Ishikawa (cell line): ENCODE measurements around the gene POLR3C.

Source experiments
- CEBPB ChIP-seq: IDR thresholded peaks from 2 replicates; pipeline ENCODE4 v1.6.1; 2012
- CREB1 ChIP-seq: IDR thresholded peaks from 2 replicates; pipeline ENCODE4 v1.6.1; 2012; ENCODE audit warnings: low read depth
- EGR1 ChIP-seq: IDR thresholded peaks from 2 replicates; pipeline ENCODE4 v1.6.1; 2012
- EP300 ChIP-seq: IDR thresholded peaks from 2 replicates; pipeline ENCODE4 v1.6.1; 2012; ENCODE audit warnings: borderline replicate concordance
- FOXM1 ChIP-seq: IDR thresholded peaks from 2 replicates; pipeline ENCODE4 v1.6.1; 2012; ENCODE audit warnings: low read depth, borderline replicate concordance
- NFIC ChIP-seq: IDR thresholded peaks from 2 replicates; pipeline ENCODE4 v1.6.1; 2012
- RAD21 ChIP-seq: IDR thresholded peaks from 2 replicates; pipeline ENCODE4 v1.6.1; 2012; ENCODE audit warnings: low read depth
- TAF1 ChIP-seq: IDR thresholded peaks from 2 replicates; pipeline ENCODE4 v1.6.1; 2012; ENCODE audit warnings: low read depth, mild to moderate bottlenecking
- TCF12 ChIP-seq: IDR thresholded peaks from 2 replicates; pipeline ENCODE4 v1.6.1; 2012; ENCODE audit warnings: low read depth
- TEAD4 ChIP-seq: IDR thresholded peaks from 2 replicates; pipeline ENCODE4 v1.6.1; 2012
- YY1 ChIP-seq: IDR thresholded peaks from 2 replicates; pipeline ENCODE4 v1.6.1; 2012; ENCODE audit warnings: low read depth
- ZBTB7A ChIP-seq: IDR thresholded peaks from 2 replicates; pipeline ENCODE4 v1.6.1; 2012; ENCODE audit warnings: low read depth
- TF ChIP-seq, protein P1 (sequence below): IDR thresholded peaks from 2 replicates; pipeline ENCODE4 v1.6.1; 2012; ENCODE audit warnings: low read depth, mild to moderate bottlenecking
- TF ChIP-seq, protein P2 (sequence below): IDR thresholded peaks from 2 replicates; pipeline ENCODE4 v1.6.1; 2012
- TF ChIP-seq, protein P3 (sequence below): IDR thresholded peaks from 2 replicates; pipeline ENCODE4 v1.6.1; 2012

Gene POLR3C

DNA sequence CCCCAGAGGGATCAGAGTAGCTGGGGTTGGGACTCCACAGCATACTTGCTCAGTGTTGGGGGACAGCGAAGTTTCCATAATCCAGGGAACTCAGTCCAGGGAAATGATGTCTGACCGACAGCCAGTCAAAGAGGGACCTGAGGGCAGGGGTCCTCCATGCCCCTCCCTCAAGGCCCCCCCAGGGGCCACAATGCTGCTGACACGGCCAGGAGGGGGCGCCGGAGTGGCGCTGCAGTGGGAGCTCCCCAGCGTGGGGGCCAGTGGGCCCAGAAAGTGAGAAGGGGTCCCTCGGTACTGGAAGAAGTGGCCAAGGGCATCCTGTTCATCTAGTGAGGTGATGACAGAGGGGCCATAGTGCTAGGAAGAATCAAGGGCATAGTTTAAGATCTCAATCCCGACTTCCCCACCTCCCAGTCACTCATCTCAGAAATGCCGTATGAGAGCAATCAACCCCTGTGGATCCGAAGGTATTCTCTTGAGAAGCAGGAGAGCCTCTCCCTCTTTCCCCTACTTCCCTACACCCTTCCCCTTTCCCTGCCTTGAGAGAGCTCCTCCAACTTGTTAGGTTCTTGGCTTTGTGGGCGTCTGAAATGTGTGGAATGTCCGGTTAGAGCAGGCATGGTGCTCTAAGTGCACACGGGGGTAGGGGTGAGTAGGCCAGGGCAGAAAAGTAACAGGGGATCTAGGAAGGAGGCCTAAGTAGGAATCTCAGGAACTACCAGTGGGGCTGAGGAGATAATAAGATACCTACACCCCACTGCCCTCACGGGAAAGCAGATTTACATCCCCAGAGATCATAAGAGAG lies 25.6 kb downstream of the POLR3C start:
- TF ChIP-seq ZBTB7A (peak; percentile 77), RAD21 (peak; percentile 31; the same call in 1 of the 2 replicates), TEAD4 (peak; percentile 68), FOXM1 (no peak)

DNA sequence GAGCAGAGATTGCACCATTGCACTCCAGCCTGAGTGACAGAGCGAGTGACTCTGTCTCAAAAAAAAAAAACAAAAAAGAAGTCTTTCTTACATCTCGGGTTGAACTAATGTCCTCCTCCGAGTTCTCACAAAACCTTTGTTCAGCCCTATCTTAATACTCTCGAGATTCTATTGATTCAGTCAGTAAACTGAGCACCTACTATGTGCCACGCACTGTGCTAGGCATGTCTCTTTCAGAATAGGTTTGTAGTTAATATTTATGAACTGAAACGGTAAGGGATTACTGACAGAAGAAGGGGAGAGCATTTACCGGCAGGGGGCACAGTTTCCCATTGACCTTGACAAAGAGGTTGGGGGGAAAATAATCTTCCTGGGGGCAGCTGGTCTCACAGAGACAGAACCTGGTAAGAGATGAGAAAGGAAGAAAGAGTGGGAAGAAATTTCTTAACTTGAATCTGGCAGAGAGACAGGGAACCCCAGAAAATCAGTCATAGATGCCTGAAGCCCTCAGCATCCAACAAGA lies 31.5 kb downstream of the POLR3C start:
- TF ChIP-seq TAF1: no peak
- TF ChIP-seq, protein P1, sequence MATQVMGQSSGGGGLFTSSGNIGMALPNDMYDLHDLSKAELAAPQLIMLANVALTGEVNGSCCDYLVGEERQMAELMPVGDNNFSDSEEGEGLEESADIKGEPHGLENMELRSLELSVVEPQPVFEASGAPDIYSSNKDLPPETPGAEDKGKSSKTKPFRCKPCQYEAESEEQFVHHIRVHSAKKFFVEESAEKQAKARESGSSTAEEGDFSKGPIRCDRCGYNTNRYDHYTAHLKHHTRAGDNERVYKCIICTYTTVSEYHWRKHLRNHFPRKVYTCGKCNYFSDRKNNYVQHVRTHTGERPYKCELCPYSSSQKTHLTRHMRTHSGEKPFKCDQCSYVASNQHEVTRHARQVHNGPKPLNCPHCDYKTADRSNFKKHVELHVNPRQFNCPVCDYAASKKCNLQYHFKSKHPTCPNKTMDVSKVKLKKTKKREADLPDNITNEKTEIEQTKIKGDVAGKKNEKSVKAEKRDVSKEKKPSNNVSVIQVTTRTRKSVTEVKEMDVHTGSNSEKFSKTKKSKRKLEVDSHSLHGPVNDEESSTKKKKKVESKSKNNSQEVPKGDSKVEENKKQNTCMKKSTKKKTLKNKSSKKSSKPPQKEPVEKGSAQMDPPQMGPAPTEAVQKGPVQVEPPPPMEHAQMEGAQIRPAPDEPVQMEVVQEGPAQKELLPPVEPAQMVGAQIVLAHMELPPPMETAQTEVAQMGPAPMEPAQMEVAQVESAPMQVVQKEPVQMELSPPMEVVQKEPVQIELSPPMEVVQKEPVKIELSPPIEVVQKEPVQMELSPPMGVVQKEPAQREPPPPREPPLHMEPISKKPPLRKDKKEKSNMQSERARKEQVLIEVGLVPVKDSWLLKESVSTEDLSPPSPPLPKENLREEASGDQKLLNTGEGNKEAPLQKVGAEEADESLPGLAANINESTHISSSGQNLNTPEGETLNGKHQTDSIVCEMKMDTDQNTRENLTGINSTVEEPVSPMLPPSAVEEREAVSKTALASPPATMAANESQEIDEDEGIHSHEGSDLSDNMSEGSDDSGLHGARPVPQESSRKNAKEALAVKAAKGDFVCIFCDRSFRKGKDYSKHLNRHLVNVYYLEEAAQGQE: no peak
- TF ChIP-seq NFIC: no peak
- no peak for TF ChIP-seq ZBTB7A
- TF ChIP-seq, protein P2, sequence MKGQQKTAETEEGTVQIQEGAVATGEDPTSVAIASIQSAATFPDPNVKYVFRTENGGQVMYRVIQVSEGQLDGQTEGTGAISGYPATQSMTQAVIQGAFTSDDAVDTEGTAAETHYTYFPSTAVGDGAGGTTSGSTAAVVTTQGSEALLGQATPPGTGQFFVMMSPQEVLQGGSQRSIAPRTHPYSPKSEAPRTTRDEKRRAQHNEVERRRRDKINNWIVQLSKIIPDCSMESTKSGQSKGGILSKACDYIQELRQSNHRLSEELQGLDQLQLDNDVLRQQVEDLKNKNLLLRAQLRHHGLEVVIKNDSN: no peak

DNA sequence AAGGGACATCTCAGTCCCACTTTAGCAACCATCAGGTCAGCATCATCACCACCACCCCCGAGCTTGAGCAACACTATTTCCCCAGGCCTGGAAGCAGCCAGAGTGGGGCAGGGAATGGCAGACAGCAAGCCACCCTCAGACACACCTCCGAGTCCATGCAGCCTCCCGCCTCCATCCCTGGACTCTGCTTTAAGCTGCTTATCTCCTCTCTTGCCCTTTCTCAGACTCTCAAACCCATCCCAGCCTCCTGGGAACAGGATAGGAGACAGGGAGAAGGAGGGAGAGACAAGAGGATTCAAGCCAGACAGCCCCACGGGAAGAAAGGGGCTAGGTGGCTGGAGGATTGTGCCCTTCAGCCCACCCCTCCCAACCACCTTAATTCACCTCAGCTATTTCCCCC lies 33.2 kb downstream of the POLR3C start:
- no peak for TF ChIP-seq TAF1
- TF ChIP-seq NFIC: no peak
- TF ChIP-seq, protein P1: no peak
- TF ChIP-seq YY1: no peak
- no peak for TF ChIP-seq ZBTB7A
- no peak for TF ChIP-seq CREB1
- TF ChIP-seq, protein P2: no peak
- no peak for TF ChIP-seq TCF12
- no peak for TF ChIP-seq EP300

DNA sequence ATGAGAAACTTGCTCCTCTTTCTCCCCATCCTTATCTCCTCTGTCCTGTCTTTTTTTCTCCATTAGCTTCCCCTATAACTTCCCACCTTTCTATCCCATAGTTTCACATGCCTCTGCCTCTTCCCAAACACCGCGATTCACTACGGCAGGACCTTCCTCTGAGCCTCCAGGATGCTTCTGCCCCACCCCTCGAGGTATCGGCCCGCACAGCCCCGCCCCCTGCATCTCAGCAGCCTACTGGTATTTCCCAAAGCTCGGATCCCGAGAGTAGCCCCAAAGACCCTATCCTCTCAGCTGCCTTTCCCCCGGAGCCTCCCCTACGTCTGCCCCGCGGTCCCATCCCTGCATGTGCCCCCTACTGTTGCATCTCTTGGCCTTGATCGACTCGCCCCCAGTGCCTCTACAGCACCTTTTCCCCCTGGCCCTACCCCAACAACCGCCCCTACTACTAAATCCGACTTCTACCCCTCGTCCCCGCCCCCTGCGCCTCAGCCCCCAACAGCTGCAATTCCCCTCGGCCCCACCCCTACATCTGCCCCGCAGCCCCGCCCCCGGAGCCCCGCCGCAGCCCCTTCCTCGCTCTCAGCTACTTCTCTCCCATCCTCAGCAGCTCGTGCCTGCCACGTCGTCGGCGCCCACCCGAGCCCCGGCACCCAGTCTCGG lies 34.4 kb downstream of the POLR3C start:
- no peak for TF ChIP-seq EP300
- no peak for TF ChIP-seq RAD21
- TF ChIP-seq CEBPB: no peak
- peak; percentile 72; the same call in 1 of the 2 replicates for TF ChIP-seq ZBTB7A

DNA sequence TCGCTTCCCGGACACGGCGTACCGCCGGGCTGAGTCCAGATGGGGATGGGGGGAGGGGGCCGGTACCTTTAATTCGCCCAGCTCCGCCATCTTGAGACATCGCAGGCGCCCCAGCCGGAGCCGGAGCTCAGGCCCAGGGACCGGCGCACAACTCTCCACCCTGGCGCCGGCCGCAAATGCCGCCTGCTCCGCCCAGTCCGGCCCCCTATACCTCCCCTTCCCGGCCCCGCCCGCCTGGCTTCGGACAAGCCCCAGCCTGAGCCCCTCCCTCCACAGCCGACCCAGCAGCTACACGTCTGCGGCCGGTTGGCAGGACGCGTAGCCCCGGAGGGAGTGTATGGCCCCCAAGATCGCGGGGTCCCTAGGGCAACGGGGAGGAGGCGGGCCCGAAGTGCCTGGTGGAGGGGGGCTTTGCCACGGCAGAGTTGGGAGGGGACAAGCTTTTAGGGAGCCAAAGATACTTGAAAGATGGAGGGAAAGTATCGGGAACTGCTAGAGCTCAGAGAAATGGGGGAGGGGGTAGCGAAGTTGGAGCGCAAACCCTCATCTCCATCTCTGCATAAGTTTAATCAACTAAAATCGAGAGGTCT lies 35.0 kb downstream of the POLR3C start, which contains the start of gene PIAS3:
TSS of gene PIAS3 (minus strand) at position 181 of the 590 bp plus-strand sequence. CDS start at position 90, 91 bp downstream.
- TF ChIP-seq RAD21 (no peak), NFIC (0 out of 2 replicates have a peak, but pooled peaks have one; percentile 10), CEBPB (no peak), EP300 (0 out of 2 replicates have a peak, but pooled peaks have one; percentile 18), TCF12 (no peak), ZBTB7A (no peak), TAF1 (peak; percentile 91), TEAD4 (peak; percentile 19; the same call in 1 of the 2 replicates), EGR1 (0 out of 2 replicates have a peak, but pooled peaks have one; percentile 21), YY1 (peak; percentile 91)
- TF ChIP-seq, protein P2: no peak
- TF ChIP-seq, protein P1: no peak
- TF ChIP-seq, protein P3, sequence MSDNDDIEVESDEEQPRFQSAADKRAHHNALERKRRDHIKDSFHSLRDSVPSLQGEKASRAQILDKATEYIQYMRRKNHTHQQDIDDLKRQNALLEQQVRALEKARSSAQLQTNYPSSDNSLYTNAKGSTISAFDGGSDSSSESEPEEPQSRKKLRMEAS: no peak
